D721Med (cell line): Measurements from ENCODE around the gene HECTD1.
"Not testable (repeated sequence)": the region's sequence is repeated elsewhere in the genome, so short reads cannot be mapped to it uniquely, and the experiment has no call there.

Source experiments
- DNase-seq: peaks from one replicate; pipeline ENCODE4 v3.0.0; 2011; ENCODE audit warnings: low spot score; ENCODE audit not compliant: insufficient read length
- FAIRE-seq: peaks from 2 replicates; lab custom pipeline; 2011; peaks lifted over from hg19 to GRCh38; lab: Jason Lieb, UNC
- CTCF ChIP-seq: IDR thresholded peaks from 2 replicates; pipeline ENCODE4 v1.5.1; 2012; ENCODE audit warnings: mild to moderate bottlenecking, control low read depth; ENCODE audit not compliant: insufficient read depth; ENCODE audit errors: missing control alignments

Gene HECTD1

GRCh38 chr14:31071151-31071550 is 136.4 kb downstream of the HECTD1 start:
- no peak for FAIRE-seq
- TF ChIP-seq CTCF = no peak
- DNase-seq = no peak

- no peak for TF ChIP-seq CTCF
- FAIRE-seq = no peak
- DNase-seq = no peak
Observed at GRCh38 chr14:31070431-31070830, 137.2 kb downstream of the HECTD1 start.

GRCh38 chr14:31069343-31069742 is 138.2 kb downstream of the HECTD1 start:
- TF ChIP-seq CTCF = no peak
- no peak for FAIRE-seq
- DNase-seq = no peak

- no peak for FAIRE-seq
- no peak for DNase-seq
- TF ChIP-seq CTCF = no peak
Observed at GRCh38 chr14:31068235-31068634, 139.4 kb downstream of the HECTD1 start.

GRCh38 chr14:31062908-31063307 is 144.7 kb downstream of the HECTD1 start:
- not testable (repeated sequence) for FAIRE-seq, DNase-seq

- no peak for TF ChIP-seq CTCF
- no peak for FAIRE-seq
- DNase-seq = no peak
Observed at GRCh38 chr14:31060253-31060875, 147.2 kb downstream of the HECTD1 start.

GRCh38 chr14:31059152-31059924 is 148.3 kb downstream of the HECTD1 start:
- TF ChIP-seq CTCF = no peak
- FAIRE-seq = no peak
- DNase-seq = no peak
